ENCODE data around the gene SELENOP.

DNA sequence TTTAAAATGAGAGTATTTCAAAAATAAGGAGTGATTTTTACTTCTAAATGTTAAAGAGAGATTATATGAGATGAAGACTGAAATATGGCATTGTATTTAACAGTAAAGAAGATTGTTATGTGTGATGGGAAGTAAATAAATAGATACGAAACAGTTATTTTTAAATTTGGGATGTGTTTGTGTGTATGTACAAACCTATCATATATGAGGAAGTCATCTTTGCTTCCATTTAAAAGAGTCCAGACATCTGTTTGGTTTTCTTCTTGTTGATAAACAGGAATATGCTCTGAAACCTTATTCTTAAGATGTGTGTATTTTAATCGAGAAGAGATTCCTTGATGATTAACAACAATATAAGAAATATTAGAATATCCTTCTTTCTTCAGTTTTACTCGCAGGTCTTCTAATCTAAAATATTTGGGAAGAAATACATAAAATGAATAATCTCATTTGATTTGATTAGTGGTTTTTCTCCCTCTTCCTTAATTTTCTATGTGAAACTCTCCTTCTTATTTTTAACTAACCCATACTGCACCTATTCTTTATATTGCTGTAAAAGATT is 4.9 kb downstream of the SELENOP start:
- TF ChIP-seq BCOR (IDR thresholded peaks at IDR 0.05): no peak
- TF ChIP-seq, protein P1, sequence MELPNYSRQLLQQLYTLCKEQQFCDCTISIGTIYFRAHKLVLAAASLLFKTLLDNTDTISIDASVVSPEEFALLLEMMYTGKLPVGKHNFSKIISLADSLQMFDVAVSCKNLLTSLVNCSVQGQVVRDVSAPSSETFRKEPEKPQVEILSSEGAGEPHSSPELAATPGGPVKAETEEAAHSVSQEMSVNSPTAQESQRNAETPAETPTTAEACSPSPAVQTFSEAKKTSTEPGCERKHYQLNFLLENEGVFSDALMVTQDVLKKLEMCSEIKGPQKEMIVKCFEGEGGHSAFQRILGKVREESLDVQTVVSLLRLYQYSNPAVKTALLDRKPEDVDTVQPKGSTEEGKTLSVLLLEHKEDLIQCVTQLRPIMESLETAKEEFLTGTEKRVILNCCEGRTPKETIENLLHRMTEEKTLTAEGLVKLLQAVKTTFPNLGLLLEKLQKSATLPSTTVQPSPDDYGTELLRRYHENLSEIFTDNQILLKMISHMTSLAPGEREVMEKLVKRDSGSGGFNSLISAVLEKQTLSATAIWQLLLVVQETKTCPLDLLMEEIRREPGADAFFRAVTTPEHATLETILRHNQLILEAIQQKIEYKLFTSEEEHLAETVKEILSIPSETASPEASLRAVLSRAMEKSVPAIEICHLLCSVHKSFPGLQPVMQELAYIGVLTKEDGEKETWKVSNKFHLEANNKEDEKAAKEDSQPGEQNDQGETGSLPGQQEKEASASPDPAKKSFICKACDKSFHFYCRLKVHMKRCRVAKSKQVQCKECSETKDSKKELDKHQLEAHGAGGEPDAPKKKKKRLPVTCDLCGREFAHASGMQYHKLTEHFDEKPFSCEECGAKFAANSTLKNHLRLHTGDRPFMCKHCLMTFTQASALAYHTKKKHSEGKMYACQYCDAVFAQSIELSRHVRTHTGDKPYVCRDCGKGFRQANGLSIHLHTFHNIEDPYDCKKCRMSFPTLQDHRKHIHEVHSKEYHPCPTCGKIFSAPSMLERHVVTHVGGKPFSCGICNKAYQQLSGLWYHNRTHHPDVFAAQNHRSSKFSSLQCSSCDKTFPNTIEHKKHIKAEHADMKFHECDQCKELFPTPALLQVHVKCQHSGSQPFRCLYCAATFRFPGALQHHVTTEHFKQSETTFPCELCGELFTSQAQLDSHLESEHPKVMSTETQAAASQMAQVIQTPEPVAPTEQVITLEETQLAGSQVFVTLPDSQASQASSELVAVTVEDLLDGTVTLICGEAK (IDR thresholded peaks at IDR 0.05): no peak
- TF ChIP-seq, protein P1 (CRISPR knock-in tag; IDR thresholded peaks at IDR 0.05): no peak
- TF ChIP-seq, protein P2, sequence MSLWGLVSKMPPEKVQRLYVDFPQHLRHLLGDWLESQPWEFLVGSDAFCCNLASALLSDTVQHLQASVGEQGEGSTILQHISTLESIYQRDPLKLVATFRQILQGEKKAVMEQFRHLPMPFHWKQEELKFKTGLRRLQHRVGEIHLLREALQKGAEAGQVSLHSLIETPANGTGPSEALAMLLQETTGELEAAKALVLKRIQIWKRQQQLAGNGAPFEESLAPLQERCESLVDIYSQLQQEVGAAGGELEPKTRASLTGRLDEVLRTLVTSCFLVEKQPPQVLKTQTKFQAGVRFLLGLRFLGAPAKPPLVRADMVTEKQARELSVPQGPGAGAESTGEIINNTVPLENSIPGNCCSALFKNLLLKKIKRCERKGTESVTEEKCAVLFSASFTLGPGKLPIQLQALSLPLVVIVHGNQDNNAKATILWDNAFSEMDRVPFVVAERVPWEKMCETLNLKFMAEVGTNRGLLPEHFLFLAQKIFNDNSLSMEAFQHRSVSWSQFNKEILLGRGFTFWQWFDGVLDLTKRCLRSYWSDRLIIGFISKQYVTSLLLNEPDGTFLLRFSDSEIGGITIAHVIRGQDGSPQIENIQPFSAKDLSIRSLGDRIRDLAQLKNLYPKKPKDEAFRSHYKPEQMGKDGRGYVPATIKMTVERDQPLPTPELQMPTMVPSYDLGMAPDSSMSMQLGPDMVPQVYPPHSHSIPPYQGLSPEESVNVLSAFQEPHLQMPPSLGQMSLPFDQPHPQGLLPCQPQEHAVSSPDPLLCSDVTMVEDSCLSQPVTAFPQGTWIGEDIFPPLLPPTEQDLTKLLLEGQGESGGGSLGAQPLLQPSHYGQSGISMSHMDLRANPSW (CRISPR knock-in tag; IDR thresholded peaks at IDR 0.05): no peak

Measured in K562 (cell line).